GM12878 (cell line): Measurements from ENCODE around the gene SMG6. TPM values are rescaled to one million over a fixed set of nuclear protein-coding genes. Genes with fewer than 3 reads are reported as not detected.

ENCODE experiments used
- ATF7 ChIP-seq: fragments of 450-650 bp; IDR thresholded peaks from 2 replicates; pipeline ENCODE4 v1.6.1; 2016; ENCODE audit warnings: low read depth, mild to moderate bottlenecking
- BACH1 ChIP-seq: fragments of 450-650 bp; IDR thresholded peaks from 2 replicates; pipeline ENCODE4 v1.6.1; 2017; ENCODE audit warnings: mild to moderate bottlenecking, borderline replicate concordance
- BCL11A ChIP-seq: IDR thresholded peaks from 2 replicates; pipeline ENCODE4 v1.6.1; 2011; ENCODE audit warnings: low read depth, low read length
- CHD2 ChIP-seq: IDR thresholded peaks from 2 replicates; pipeline ENCODE4 v1.6.1; 2011; ENCODE audit warnings: low read depth, low read length, improper control_type of control experiment, borderline replicate concordance
- EGR1 ChIP-seq, 2 experiments: IDR thresholded peaks; 1 replicate in 1 of 2; 2 replicates in 1 of 2; pipeline ENCODE4 v1.6.1; 2011 to 2012; ENCODE audit warnings: low read depth in 2 of 2, low read length in 2 of 2, borderline replicate concordance in 1 of 2, mild to moderate bottlenecking in 1 of 2, moderate library complexity in 1 of 2
- ETV6 ChIP-seq, 2 experiments: fragments of 450-650 bp in 1 of 2; IDR thresholded peaks in 1 of 2; conservative IDR thresholded peaks in 1 of 2; 2 replicates each; pipeline ENCODE4 v1.6.1; 2014; ENCODE audit warnings: antibody characterized with exemption in 1 of 2, borderline replicate concordance in 1 of 2, low read depth in 1 of 2, mild to moderate bottlenecking in 1 of 2, moderate library complexity in 1 of 2
- LARP7 ChIP-seq: fragments of 450-650 bp; IDR thresholded peaks from 2 replicates; pipeline ENCODE4 v1.6.1; 2017; ENCODE audit warnings: mild to moderate bottlenecking
- MEF2A ChIP-seq: IDR thresholded peaks from 2 replicates; pipeline ENCODE4 v1.6.1; 2011; ENCODE audit warnings: low read depth, mild to moderate bottlenecking, low read length, moderate library complexity; ENCODE audit not compliant: insufficient read depth
- MXI1 ChIP-seq: fragments of 150-350 bp; IDR thresholded peaks from 2 replicates; pipeline ENCODE4 v1.6.1; 2011; ENCODE audit warnings: low read depth, mild to moderate bottlenecking, inconsistent platforms, low read length, improper control_type of control experiment
- NBN ChIP-seq: fragments of 450-650 bp; IDR thresholded peaks from 2 replicates; pipeline ENCODE4 v1.6.1; 2016
- NFYB ChIP-seq: IDR thresholded peaks from 2 replicates; pipeline ENCODE4 v1.6.1; 2011; ENCODE audit warnings: low read depth, mild to moderate bottlenecking, low read length, improper control_type of control experiment, moderate library complexity; ENCODE audit not compliant: insufficient read depth
- POLR2A ChIP-seq: IDR thresholded peaks from 2 replicates; pipeline ENCODE4 v1.6.1; 2011; ENCODE audit warnings: low read depth, mild to moderate bottlenecking, low read length
- RAD21 ChIP-seq: IDR thresholded peaks from 2 replicates; pipeline ENCODE4 v1.6.1; 2011; ENCODE audit warnings: mild to moderate bottlenecking, low read depth, low read length, moderate library complexity; ENCODE audit not compliant: insufficient read depth
- SUZ12 ChIP-seq: fragments of 200-600 bp; sonication (generic); IDR thresholded peaks from one replicate; pipeline ENCODE4 v1.6.1; 2018; ENCODE audit warnings: antibody characterized with exemption, mild to moderate bottlenecking; ENCODE audit not compliant: unreplicated experiment
- TARDBP ChIP-seq: IDR thresholded peaks from 2 replicates; pipeline ENCODE4 v1.6.1; 2016; ENCODE audit warnings: borderline replicate concordance
- polyA plus RNA-seq, 11 experiments: library from polyadenylated mRNA; depleted of rRNA in 4 of 11; unstranded in 6 of 11; stranded (reverse) in 5 of 11; fragments of >200 nt; fragmentation: Nextera tagmentation in 4 of 11; fragmentation: Illumina TruSeq in 1 of 11; extraction: Ambion mirVana in 4 of 11; extraction: Trizol in 1 of 11; gene quantifications; 1 replicate in 1 of 11; 2 replicates in 10 of 11; pipeline versions ENCODE4 v1.2.1 to v1.2.3, GENCODE V29; 2011 to 2016; ENCODE audit warnings: inconsistent platforms in 2 of 11, missing spikeins in 2 of 11, low read depth in 1 of 11
- total RNA-seq, 4 experiments: library from RNA; depleted of rRNA in 3 of 4; stranded (reverse); fragments of >200 nt in 3 of 4; fragmentation: Illumina TruSeq in 1 of 4; extraction: Trizol in 1 of 4; gene quantifications; 2 replicates each; pipeline versions ENCODE4 v1.2.1 to v1.2.3, GENCODE V29; 2013 to 2021
- TF ChIP-seq, protein P1 (sequence below): IDR thresholded peaks from 2 replicates; pipeline ENCODE4 v1.6.1; 2011; ENCODE audit warnings: borderline replicate concordance, low read depth, mild to moderate bottlenecking, moderate library complexity, mixed read lengths, low read length; ENCODE audit not compliant: insufficient read depth; ENCODE audit errors: extremely low read length
- TF ChIP-seq, protein P2 (sequence below): fragments of 450-650 bp; IDR thresholded peaks from 2 replicates; pipeline ENCODE4 v1.6.1; 2016; ENCODE audit warnings: mild to moderate bottlenecking
- TF ChIP-seq, protein P3 (sequence below): fragments of 450-650 bp; IDR thresholded peaks from 2 replicates; pipeline ENCODE4 v1.6.1; 2017; ENCODE audit warnings: mild to moderate bottlenecking, moderate library complexity
- TF ChIP-seq, protein P4 (sequence below): IDR thresholded peaks from 2 replicates; pipeline ENCODE4 v1.6.1; 2011; ENCODE audit warnings: mild to moderate bottlenecking, low read depth, low read length, moderate library complexity; ENCODE audit not compliant: insufficient replicate concordance

The SMG6 gene
- total and polyA plus RNA-seq, 10 of the 15 experiments (the other 5 are each of a cell fraction or from before 2014, with no cell fraction given), result 0.58 to 28.7 (median 15.7) TPM

DNA sequence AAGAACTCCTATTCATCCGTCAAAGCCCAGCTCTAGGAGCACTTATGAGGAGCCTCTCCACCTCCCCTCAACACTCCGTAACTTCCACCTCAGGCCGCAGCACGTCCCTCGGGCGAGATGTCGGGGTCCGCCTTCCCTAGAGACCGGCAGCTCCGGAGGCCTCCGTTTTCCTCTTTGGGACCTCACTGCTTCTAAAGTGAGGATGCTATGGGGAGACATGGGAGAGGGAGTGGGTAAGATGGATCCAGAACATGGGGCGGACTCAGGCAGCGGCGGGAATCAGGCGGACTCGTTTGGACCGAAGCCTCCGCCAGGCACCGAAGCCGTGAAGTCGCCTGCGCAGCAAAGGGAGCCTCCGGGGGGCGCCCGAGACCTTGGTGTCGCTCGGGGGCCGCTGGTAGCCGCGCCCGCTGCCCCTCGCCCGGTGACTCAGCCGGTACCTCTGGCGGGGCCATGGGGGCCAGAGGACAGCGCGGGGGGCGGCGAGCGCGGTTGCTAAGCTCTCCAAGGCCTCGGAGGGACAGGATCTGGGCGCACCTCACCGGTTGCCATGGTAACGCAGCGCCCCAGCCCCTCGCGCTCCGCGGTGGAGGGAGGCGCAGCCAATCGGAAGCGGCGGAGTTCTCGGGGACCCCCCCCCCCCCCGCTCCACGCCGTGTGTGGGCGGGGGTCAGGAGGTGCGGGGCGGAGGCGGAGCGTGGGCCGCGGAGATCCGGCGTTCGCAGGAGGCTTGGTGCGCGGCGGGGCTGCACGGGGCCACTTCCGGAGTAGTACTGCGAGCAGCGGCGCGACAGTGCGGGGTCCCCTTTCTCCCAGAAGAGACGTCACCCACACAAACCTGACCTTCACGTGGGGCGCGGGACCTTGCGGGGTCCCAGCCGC lies 250.0 kb downstream of the SMG6 start (continued):
- TF ChIP-seq RAD21 (peak; percentile 57), NFYB (peak; percentile 40; the same call in 1 of the 2 replicates), BACH1 (0 out of 2 replicates have a peak, but pooled peaks have one; percentile 53), LARP7 (peak; percentile 94), TARDBP (0 out of 2 replicates have a peak, but pooled peaks have one; percentile 11), MEF2A (peak; percentile 20; the same call in 1 of the 2 replicates), NBN (0 out of 2 replicates have a peak, but pooled peaks have one; percentile 32), ETV6 (conservative IDR thresholded peaks at IDR 0.05 in 1 of 2, IDR thresholded peaks at IDR 0.05 in 1 of 2; ENCODE audit: borderline replicate concordance in 1 of 2, low read depth in 1 of 2) (no peak), POLR2A (0 out of 2 replicates have a peak, but pooled peaks have one; percentile 40), BCL11A (0 out of 2 replicates have a peak, but pooled peaks have one; percentile 9), EGR1 (IDR thresholded peaks at IDR 0.05; ENCODE audit: borderline replicate concordance in 1 of 2, low read depth in 2 of 2, low read length in 2 of 2) (peak; percentile 53 to 99), ATF7 (no peak), MXI1 (peak; percentile 56; the same call in 1 of the 2 replicates), CHD2 (no peak), SUZ12 (no peak)
- TF ChIP-seq, protein P1, sequence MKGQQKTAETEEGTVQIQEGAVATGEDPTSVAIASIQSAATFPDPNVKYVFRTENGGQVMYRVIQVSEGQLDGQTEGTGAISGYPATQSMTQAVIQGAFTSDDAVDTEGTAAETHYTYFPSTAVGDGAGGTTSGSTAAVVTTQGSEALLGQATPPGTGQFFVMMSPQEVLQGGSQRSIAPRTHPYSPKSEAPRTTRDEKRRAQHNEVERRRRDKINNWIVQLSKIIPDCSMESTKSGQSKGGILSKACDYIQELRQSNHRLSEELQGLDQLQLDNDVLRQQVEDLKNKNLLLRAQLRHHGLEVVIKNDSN, result peak; percentile 21
- TF ChIP-seq, protein P2, sequence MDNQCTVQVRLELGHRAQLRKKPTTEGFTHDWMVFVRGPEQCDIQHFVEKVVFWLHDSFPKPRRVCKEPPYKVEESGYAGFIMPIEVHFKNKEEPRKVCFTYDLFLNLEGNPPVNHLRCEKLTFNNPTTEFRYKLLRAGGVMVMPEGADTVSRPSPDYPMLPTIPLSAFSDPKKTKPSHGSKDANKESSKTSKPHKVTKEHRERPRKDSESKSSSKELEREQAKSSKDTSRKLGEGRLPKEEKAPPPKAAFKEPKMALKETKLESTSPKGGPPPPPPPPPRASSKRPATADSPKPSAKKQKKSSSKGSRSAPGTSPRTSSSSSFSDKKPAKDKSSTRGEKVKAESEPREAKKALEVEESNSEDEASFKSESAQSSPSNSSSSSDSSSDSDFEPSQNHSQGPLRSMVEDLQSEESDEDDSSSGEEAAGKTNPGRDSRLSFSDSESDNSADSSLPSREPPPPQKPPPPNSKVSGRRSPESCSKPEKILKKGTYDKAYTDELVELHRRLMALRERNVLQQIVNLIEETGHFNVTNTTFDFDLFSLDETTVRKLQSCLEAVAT, result peak; percentile 40; the same call in 1 of the 2 replicates
- TF ChIP-seq, protein P3, sequence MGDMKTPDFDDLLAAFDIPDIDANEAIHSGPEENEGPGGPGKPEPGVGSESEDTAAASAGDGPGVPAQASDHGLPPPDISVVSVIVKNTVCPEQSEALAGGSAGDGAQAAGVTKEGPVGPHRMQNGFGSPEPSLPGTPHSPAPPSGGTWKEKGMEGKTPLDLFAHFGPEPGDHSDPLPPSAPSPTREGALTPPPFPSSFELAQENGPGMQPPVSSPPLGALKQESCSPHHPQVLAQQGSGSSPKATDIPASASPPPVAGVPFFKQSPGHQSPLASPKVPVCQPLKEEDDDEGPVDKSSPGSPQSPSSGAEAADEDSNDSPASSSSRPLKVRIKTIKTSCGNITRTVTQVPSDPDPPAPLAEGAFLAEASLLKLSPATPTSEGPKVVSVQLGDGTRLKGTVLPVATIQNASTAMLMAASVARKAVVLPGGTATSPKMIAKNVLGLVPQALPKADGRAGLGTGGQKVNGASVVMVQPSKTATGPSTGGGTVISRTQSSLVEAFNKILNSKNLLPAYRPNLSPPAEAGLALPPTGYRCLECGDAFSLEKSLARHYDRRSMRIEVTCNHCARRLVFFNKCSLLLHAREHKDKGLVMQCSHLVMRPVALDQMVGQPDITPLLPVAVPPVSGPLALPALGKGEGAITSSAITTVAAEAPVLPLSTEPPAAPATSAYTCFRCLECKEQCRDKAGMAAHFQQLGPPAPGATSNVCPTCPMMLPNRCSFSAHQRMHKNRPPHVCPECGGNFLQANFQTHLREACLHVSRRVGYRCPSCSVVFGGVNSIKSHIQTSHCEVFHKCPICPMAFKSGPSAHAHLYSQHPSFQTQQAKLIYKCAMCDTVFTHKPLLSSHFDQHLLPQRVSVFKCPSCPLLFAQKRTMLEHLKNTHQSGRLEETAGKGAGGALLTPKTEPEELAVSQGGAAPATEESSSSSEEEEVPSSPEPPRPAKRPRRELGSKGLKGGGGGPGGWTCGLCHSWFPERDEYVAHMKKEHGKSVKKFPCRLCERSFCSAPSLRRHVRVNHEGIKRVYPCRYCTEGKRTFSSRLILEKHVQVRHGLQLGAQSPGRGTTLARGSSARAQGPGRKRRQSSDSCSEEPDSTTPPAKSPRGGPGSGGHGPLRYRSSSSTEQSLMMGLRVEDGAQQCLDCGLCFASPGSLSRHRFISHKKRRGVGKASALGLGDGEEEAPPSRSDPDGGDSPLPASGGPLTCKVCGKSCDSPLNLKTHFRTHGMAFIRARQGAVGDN, result peak; percentile 43; the same call in 1 of the 2 replicates
- TF ChIP-seq, protein P4, sequence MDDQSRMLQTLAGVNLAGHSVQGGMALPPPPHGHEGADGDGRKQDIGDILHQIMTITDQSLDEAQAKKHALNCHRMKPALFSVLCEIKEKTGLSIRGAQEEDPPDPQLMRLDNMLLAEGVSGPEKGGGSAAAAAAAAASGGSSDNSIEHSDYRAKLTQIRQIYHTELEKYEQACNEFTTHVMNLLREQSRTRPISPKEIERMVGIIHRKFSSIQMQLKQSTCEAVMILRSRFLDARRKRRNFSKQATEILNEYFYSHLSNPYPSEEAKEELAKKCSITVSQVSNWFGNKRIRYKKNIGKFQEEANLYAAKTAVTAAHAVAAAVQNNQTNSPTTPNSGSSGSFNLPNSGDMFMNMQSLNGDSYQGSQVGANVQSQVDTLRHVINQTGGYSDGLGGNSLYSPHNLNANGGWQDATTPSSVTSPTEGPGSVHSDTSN, result no peak
